ENCODE measurements around the gene RBP7. TPM values are rescaled to one million over a fixed set of nuclear protein-coding genes. Genes with fewer than 3 reads are reported as not detected.

The RBP7 gene
- total RNA-seq, 1 experiment from 2014 or later = 11.7 TPM

DNA sequence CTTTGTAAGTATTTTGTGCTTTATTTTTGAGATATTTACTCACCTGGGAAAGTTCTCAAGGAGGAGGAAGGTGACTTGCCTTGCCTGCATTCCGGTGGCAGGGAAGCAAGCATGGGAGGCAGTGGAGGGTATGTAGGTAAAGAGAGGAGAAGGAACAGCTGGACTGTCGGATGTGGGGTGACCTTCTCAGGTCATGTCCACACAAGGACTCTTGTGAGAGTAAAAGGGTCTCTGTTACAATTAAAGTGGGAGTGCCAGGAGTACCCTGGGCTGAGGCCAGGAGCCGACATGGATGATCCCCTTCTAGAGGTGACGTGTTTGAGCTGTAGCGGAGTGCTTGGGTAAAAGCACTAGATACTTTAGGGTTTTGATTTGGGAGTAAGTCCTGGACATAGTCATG lies 60.8 kb downstream of the RBP7 start:
- ChIA-PET POLR2A (no interaction called here), CTCF (interaction anchor here (0.7 kb wide), 1 partner anchor 18 kb away, joined by 4 read pairs; no protein-coding TSS in a partner anchor)
- TF ChIP-seq, protein P1, sequence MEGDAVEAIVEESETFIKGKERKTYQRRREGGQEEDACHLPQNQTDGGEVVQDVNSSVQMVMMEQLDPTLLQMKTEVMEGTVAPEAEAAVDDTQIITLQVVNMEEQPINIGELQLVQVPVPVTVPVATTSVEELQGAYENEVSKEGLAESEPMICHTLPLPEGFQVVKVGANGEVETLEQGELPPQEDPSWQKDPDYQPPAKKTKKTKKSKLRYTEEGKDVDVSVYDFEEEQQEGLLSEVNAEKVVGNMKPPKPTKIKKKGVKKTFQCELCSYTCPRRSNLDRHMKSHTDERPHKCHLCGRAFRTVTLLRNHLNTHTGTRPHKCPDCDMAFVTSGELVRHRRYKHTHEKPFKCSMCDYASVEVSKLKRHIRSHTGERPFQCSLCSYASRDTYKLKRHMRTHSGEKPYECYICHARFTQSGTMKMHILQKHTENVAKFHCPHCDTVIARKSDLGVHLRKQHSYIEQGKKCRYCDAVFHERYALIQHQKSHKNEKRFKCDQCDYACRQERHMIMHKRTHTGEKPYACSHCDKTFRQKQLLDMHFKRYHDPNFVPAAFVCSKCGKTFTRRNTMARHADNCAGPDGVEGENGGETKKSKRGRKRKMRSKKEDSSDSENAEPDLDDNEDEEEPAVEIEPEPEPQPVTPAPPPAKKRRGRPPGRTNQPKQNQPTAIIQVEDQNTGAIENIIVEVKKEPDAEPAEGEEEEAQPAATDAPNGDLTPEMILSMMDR (IDR thresholded peaks at IDR 0.05; ENCODE audit: insufficient read depth in 1 of 2, low read depth in 1 of 2, low read length in 1 of 2, severe bottlenecking in 1 of 2, unreplicated experiment in 1 of 2) = no peak

DNA sequence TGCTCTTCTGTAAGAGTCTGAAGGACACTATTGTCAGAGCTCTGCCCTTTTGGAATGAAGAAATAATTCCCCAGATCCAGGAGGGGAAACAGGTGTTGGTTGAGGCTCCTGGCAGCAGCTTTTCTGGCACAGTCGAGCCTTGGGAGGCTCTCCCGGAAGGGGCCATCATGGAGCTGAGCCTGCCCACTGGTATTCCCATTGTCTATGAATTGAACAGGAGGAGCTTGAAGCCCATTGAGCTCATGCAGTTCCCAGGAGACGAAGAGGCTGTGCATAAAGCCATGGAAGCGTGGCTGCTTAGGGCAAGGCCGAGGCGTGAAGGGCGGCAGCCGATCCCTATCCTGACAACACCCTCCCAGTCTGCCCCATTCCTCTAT lies 62.3 kb downstream of the RBP7 start:
- POLR2A ChIA-PET = no interaction called here
- Mint-ChIP-seq H3K4me3 (ENCODE audit: unreplicated experiment) (no peak overlapping the region), H3K27me3 (ENCODE audit: insufficient read depth, unreplicated experiment) (no peaks in the 10 kb centered on the region), H3K27ac (ENCODE audit: unreplicated experiment) (no peak overlapping the region), H3K4me1 (ENCODE audit: low read depth, unreplicated experiment) (peaks cover 7% of the 10 kb centered on the region), H3K36me3 (ENCODE audit: insufficient read depth, unreplicated experiment) (peaks cover 4% of the 10 kb centered on the region), H3K9me3 (ENCODE audit: unreplicated experiment) (no peaks in the 10 kb centered on the region)
- no peak for DNase-seq
- CTCF ChIA-PET = no interaction called here
- Histone ChIP-seq H3K9me3 (no peaks in the 10 kb centered on the region), H3K27me3 (replicated peaks; ENCODE audit: control insufficient read depth, insufficient read depth, low read length) (no peaks in the 10 kb centered on the region), H3K4me3 (ENCODE audit: low read depth, low read length) (no peak overlapping the region), H3K36me3 (ENCODE audit: control insufficient read depth, insufficient read depth, low read length) (no peaks in the 10 kb centered on the region), H3K4me1 (peaks cover 4% of the 10 kb centered on the region; the same call in 1 of the 2 replicates)
- TF ChIP-seq, protein P1 (IDR thresholded peaks at IDR 0.05; ENCODE audit: insufficient read depth in 1 of 2, low read depth in 1 of 2, low read length in 1 of 2, severe bottlenecking in 1 of 2, unreplicated experiment in 1 of 2) = no peak
- intact Hi-C loops (cut with micrococcal nuclease; ENCODE audit: unreplicated experiment) = no loop called here
- no TSS peak for BruUV-seq (replicated peaks)

More for the DNA sequence above, 60.8 kb downstream of the RBP7 start:
- intact Hi-C loops (cut with micrococcal nuclease; ENCODE audit: unreplicated experiment) = no loop called here
- Mint-ChIP-seq H3K4me1 (ENCODE audit: low read depth, unreplicated experiment) (peaks cover 7% of the 10 kb centered on the region), H3K27me3 (ENCODE audit: insufficient read depth, unreplicated experiment) (no peaks in the 10 kb centered on the region), H3K27ac (ENCODE audit: unreplicated experiment) (no peak overlapping the region), H3K9me3 (ENCODE audit: unreplicated experiment) (no peaks in the 10 kb centered on the region), H3K4me3 (ENCODE audit: unreplicated experiment) (no peak overlapping the region), H3K36me3 (ENCODE audit: insufficient read depth, unreplicated experiment) (no peaks in the 10 kb centered on the region)
- Histone ChIP-seq H3K27me3 (replicated peaks; ENCODE audit: control insufficient read depth, insufficient read depth, low read length) (no peaks in the 10 kb centered on the region), H3K9me3 (no peaks in the 10 kb centered on the region), H3K4me1 (peaks cover 4% of the 10 kb centered on the region; the same call in 1 of the 2 replicates), H3K4me3 (ENCODE audit: low read depth, low read length) (no peak overlapping the region), H3K36me3 (ENCODE audit: control insufficient read depth, insufficient read depth, low read length) (no peaks in the 10 kb centered on the region)
- DNase-seq = no peak
- no TSS peak for BruUV-seq (replicated peaks)

DNA sequence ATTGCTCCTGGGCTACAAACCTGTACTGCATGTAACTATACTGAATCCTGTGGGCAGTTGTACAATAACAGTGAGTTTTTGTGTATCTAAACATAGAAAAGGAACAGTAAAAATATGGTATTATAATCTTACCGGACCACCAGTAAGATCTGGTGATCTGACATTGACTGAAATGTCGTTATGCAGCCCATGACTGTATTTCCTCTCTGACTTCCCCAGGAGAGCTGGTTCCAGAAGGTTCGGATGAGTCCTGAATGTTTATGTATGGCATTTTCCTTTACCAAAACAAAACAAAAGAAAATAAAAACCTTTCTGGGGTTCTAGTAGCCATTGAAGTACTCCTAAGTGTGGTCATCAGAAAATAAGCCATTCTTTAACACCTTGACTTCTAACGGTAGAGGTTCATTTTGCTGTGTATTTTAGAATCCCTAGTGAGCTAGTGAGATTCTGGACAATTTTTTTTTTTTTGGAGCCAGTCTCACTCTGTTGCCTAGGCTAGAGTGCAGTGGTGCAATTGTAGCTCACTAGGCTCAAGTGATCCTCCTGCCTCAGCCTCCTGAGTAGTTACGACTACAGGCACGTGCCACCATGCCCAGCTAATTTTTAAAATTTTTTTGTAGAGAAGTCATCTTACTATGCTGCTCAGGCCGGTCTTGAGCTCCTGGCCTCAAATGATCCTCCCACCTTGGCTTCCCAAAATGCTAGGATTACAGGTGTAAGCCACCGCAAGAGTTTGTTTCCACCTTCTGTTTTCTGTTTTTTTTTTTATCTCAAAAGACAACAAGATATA lies 63.5 kb downstream of the RBP7 start:
- no peaks in the 10 kb centered on the region for H3K27me3 Mint-ChIP-seq (ENCODE audit: insufficient read depth, unreplicated experiment)
- CTCF ChIA-PET = no interaction called here
- H3K4me1 ChIP-seq = peaks cover 8% of the 10 kb centered on the region; the same call in 1 of the 2 replicates
- POLR2A ChIA-PET = no interaction called here
- H3K4me1 Mint-ChIP-seq (ENCODE audit: low read depth, unreplicated experiment) = peaks cover 13% of the 10 kb centered on the region
- H3K36me3 ChIP-seq (ENCODE audit: control insufficient read depth, insufficient read depth, low read length) = no peaks in the 10 kb centered on the region
- H3K4me3 ChIP-seq (ENCODE audit: low read depth, low read length) = no peak overlapping the region
- no peaks in the 10 kb centered on the region for H3K9me3 Mint-ChIP-seq (ENCODE audit: unreplicated experiment)
- DNase-seq = no peak
- no peak overlapping the region for H3K4me3 Mint-ChIP-seq (ENCODE audit: unreplicated experiment)
- TF ChIP-seq, protein P1 (IDR thresholded peaks at IDR 0.05; ENCODE audit: insufficient read depth in 1 of 2, low read depth in 1 of 2, low read length in 1 of 2, severe bottlenecking in 1 of 2, unreplicated experiment in 1 of 2) = no peak
- no peaks in the 10 kb centered on the region for H3K9me3 ChIP-seq
- no peaks in the 10 kb centered on the region for H3K27me3 ChIP-seq (replicated peaks; ENCODE audit: control insufficient read depth, insufficient read depth, low read length)
- intact Hi-C loops (cut with micrococcal nuclease; ENCODE audit: unreplicated experiment) = no loop called here
- BruUV-seq (replicated peaks) = no TSS peak
- H3K36me3 Mint-ChIP-seq (ENCODE audit: insufficient read depth, unreplicated experiment) = peaks cover 4% of the 10 kb centered on the region
- no peak overlapping the region for H3K27ac Mint-ChIP-seq (ENCODE audit: unreplicated experiment)

All from Caco-2 (cell line).